HepG2 (cell line): ENCODE results near the gene PIP5KL1. TPM values are rescaled to one million over a fixed set of nuclear protein-coding genes. Genes with fewer than 3 reads are reported as not detected.

Experiments
- ATAD3A ChIP-seq: sonication (generic); formaldehyde crosslinking; IDR thresholded peaks from 2 replicates; pipeline ENCODE4 v1.4.0; 2020; ENCODE audit warnings: missing genetic modification reagents
- CBFB ChIP-seq: sonication (generic); formaldehyde crosslinking; IDR thresholded peaks from 2 replicates; pipeline ENCODE4 v1.4.0; 2020; ENCODE audit warnings: missing genetic modification reagents
- GTF3A ChIP-seq: sonication (generic); formaldehyde crosslinking; conservative IDR thresholded peaks from 2 replicates; pipeline ENCODE4 v1.4.0; 2020; ENCODE audit warnings: mild to moderate bottlenecking, missing genetic modification reagents
- HNF1A ChIP-seq, 2 experiments: sonication (generic) in 1 of 2; formaldehyde crosslinking in 1 of 2; IDR thresholded peaks; 2 replicates each; pipeline versions ENCODE4 v1.4.0 to v1.6.1; 2016 to 2020; ENCODE audit warnings: borderline replicate concordance in 1 of 2, low read depth in 1 of 2, mild to moderate bottlenecking in 1 of 2, missing genetic modification reagents in 1 of 2
- HNRNPH1 ChIP-seq: fragments of 200-400 bp; formaldehyde crosslinking; optimal IDR thresholded peaks from 2 replicates; pipeline ENCODE3; 2017; ENCODE audit warnings: mild to moderate bottlenecking, low read depth, low read length
- HOXD1 ChIP-seq: sonication (generic); formaldehyde crosslinking; IDR thresholded peaks from 2 replicates; pipeline ENCODE4 v1.5.0; 2020; ENCODE audit warnings: missing genetic modification reagents
- KDM3A ChIP-seq: IDR thresholded peaks from 2 replicates; pipeline ENCODE4 v1.6.1; 2018; ENCODE audit warnings: low read depth, missing compliant biosample characterization
- MED8 ChIP-seq: sonication (generic); formaldehyde crosslinking; IDR thresholded peaks from 2 replicates; pipeline ENCODE4 v1.8.1; 2023; ENCODE audit warnings: mild to moderate bottlenecking, missing genetic modification reagents; ENCODE audit not compliant: insufficient replicate concordance
- MIER2 ChIP-seq: IDR thresholded peaks from 2 replicates; pipeline ENCODE4 v1.6.1; 2016; ENCODE audit warnings: missing biosample characterization, missing genetic modification reagents
- NCOA2 ChIP-seq: sonication (generic); formaldehyde crosslinking; IDR thresholded peaks from 2 replicates; pipeline ENCODE4 v1.8.0; 2022; ENCODE audit warnings: inconsistent platforms
- NFE2L1 ChIP-seq: sonication (generic); formaldehyde crosslinking; IDR thresholded peaks from 2 replicates; pipeline ENCODE4 v1.4.0; 2020; ENCODE audit warnings: missing genetic modification reagents, mild to moderate bottlenecking, borderline replicate concordance
- PLSCR1 ChIP-seq: sonication (generic); formaldehyde crosslinking; IDR thresholded peaks from 2 replicates; pipeline ENCODE4 v1.5.0; 2020; ENCODE audit warnings: missing genetic modification reagents, mild to moderate bottlenecking, borderline replicate concordance
- PREB ChIP-seq: sonication (generic); formaldehyde crosslinking; IDR thresholded peaks from 2 replicates; pipeline ENCODE4 v1.4.0; 2020; ENCODE audit warnings: missing genetic modification reagents
- SMAD1 ChIP-seq: sonication (generic); formaldehyde crosslinking; IDR thresholded peaks from 2 replicates; pipeline ENCODE4 v1.4.0; 2020; ENCODE audit warnings: missing genetic modification reagents, low read depth, mild to moderate bottlenecking, borderline replicate concordance
- SMC3 ChIP-seq: IDR thresholded peaks from 2 replicates; pipeline ENCODE4 v1.6.1; 2011; ENCODE audit warnings: low read length, improper control_type of control experiment
- TARDBP ChIP-seq: sonication (generic); formaldehyde crosslinking; IDR thresholded peaks from 2 replicates; pipeline ENCODE4 v1.8.0; 2022; ENCODE audit warnings: mild to moderate bottlenecking, missing genetic modification reagents
- ZBTB34 ChIP-seq: sonication (generic); formaldehyde crosslinking; IDR thresholded peaks from 2 replicates; pipeline ENCODE4 v1.8.0; 2022; ENCODE audit warnings: mild to moderate bottlenecking, missing genetic modification reagents
- ZBTB43 ChIP-seq: sonication (generic); formaldehyde crosslinking; conservative IDR thresholded peaks from 2 replicates; pipeline ENCODE4 v1.4.0; 2020; ENCODE audit warnings: missing genetic modification reagents
- ZNF678 ChIP-seq: sonication (generic); formaldehyde crosslinking; IDR thresholded peaks from 2 replicates; pipeline ENCODE4 v1.4.0; 2020; ENCODE audit warnings: mild to moderate bottlenecking, missing genetic modification reagents
- polyA plus RNA-seq, 8 experiments: library from polyadenylated mRNA; depleted of rRNA in 3 of 8; stranded (reverse) in 7 of 8; unstranded in 1 of 8; fragments of >200 nt; fragmentation: Illumina TruSeq in 4 of 8; extraction: Trizol in 4 of 8; gene quantifications; 2 replicates each; pipeline versions ENCODE4 v1.2.1 to v1.2.3, GENCODE V29; 2011 to 2016; ENCODE audit warnings: low read depth in 4 of 8, missing spikeins in 1 of 8, mixed read lengths in 1 of 8; ENCODE audit not compliant: insufficient read depth in 1 of 8
- total RNA-seq, 5 experiments: library from RNA; depleted of rRNA; stranded (reverse); fragments of >200 nt; fragmentation: Illumina TruSeq; extraction: Trizol; gene quantifications; 2 replicates each; pipeline ENCODE4 v1.2.3, GENCODE V29; 2016; ENCODE audit warnings: low read depth in 1 of 5

PIP5KL1 gene
- total and polyA plus RNA-seq, 2 of the 13 experiments (the other 11 are each of a cell fraction or from before 2014, with no cell fraction given), result 0.20 to 0.49 TPM

- TF ChIP-seq ZBTB43 (CRISPR knock-in tag), result no peak
- no peak for TF ChIP-seq KDM3A
- no peak for TF ChIP-seq SMC3
- TF ChIP-seq NCOA2 (CRISPR knock-in tag), result no peak
- no peak for TF ChIP-seq PREB (CRISPR knock-in tag)
- no peak; the same call in 1 of the 2 replicates for TF ChIP-seq HOXD1 (CRISPR knock-in tag)
- TF ChIP-seq ZNF678 (CRISPR knock-in tag), result no peak
- TF ChIP-seq CBFB, result peak; percentile 96
- TF ChIP-seq GTF3A (CRISPR knock-in tag), result 0 out of 2 replicates have a peak, but pooled peaks have one; percentile 53
- TF ChIP-seq ATAD3A (CRISPR knock-in tag), result no peak
- TF ChIP-seq MIER2 (CRISPR knock-in tag), result no peak
- TF ChIP-seq ZBTB34 (CRISPR knock-in tag), result no peak
- TF ChIP-seq SMAD1 (CRISPR knock-in tag), result no peak
- no peak for TF ChIP-seq HNRNPH1
- no peak for TF ChIP-seq PLSCR1
- no peak for TF ChIP-seq MED8
- TF ChIP-seq TARDBP (CRISPR knock-in tag), result no peak
- no peak for TF ChIP-seq NFE2L1 (CRISPR knock-in tag)
- TF ChIP-seq HNF1A (IDR thresholded peaks at IDR 0.05; ENCODE audit: low read depth), result no peak
- TF ChIP-seq HNF1A (CRISPR knock-in tag; IDR thresholded peaks at IDR 0.05; ENCODE audit: borderline replicate concordance), result no peak; the same call in 1 of the 2 replicates
Observed at GRCh38 chr9:127937388-127938297, 7.1 kb upstream of the PIP5KL1 start, which contains the start of gene DPM2 (continued).
